Putamen (tissue), 1 donor: ENCODE data around the gene PSPH.
"Not testable (repeated sequence)": the region's sequence is repeated elsewhere in the genome, so short reads cannot be mapped to it uniquely, and the experiment has no call there.

ENCODE experiments used
- DNase-seq: peaks from one replicate; pipeline ENCODE4 v3.0.0-alpha.2; 2016; ENCODE audit warnings: low spot score

Gene PSPH

DNA sequence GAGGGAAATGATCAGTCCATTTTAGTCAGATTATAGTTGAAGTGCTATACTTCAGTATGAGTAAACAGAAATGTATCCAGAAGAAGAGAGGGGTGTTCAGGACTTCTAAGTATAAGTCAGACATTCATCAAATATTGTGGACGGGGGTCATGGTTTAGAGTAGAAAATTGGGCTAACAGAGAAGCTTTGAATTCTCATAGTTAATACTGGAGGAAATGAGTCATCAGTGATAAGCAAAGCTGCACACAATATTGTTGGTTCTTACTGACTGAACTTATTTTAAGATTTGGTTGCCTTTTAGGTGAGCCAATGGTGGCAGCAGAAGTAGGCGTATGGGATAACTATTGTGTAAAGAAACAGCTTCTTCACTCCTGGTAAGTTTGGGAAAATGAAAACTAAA lies 11.1 kb upstream of the PSPH start:
- DNase-seq = no peak

DNA sequence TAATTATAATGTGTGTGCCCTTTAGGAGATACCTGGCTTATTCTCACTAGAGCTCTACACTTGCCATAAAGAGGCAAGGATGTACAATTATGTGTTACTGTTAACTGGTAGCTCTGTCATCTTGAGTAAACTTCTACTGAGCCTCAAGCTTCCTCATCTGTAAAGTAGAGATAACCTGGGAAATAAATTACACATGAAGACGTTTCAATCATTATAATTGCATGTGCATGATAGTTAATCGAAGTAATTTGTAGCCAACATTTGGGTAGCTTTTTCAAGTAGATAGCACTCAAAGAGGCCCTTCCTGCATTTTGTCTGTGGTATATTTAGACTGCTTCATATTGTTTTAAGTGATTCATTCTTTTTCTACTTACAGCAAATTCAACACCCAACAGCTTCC lies 2.7 kb upstream of the PSPH start:
- no peak for DNase-seq

DNA sequence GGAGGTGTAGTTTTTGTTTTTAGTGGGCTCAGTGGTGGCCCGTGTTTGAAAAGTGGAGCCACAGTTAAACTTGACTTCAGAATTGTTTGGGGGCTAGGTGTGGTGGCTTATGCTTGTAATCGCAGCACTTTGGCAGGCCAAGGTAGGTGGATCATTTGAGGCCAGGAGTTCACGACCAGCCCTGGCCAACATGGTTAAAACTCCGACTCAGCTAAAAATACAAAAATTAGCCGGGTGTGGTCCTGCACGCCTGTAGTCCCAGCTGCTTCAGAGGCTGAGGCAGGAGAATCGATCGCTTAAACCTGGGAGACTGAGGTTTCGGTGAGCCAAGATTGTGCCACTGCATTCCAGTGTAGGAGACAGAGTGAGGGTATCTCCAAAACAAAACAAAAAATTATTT lies 2.1 kb upstream of the PSPH start:
- DNase-seq = no peak

DNA sequence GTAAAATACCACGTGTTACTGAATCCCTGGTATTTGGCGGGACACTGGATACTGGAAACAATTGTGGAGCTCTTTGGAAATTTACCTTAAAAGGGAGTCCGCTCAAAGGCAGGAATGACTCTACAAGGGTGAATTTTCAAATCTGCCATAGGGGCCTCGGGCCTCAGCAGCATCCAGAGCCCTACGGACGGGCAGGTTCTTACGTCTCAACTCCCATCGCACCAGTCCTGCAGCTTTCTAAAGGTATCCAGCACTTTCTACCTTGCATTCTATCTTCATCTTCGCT lies 248 bp downstream of the PSPH start:
- DNase-seq = no peak

DNA sequence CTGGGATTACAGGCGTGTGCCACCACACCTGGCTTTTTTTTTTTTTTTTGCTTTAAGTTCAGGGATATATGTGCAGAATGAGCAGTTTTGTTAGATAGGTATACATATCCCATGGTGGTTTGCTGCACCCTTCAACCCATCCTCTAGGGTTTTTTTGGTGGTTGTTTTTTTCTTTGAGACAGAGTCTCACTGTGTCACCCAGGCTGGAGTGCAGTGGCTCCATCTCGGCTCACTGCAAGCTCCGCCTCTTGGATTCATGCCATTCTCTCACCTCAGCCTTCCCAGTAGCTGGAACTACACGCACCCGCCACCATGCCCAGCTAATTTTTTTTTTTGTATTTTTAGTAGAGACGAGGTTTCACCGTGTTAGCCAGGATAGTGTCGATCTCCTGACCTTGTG lies 2.5 kb downstream of the PSPH start:
- not testable (repeated sequence) for DNase-seq

DNA sequence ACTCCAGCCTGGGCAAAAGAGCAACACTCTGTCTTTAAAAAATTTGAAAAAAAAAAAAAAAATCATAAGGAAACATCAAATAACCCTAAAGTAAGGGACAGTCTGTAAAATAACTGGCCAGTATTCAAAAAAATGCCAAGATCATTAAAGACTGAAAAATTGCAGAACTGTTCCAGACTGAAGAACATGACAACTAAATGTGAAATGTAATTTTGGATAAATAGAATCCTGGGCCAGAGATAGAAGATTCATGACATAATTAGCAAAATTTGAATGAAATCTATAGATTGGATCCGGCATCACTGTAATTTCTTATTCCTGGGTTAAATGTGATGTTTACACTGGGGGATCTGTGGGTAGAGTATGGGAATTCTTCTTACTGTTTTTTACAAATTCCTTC lies 3.0 kb downstream of the PSPH start:
- DNase-seq = no peak

DNA sequence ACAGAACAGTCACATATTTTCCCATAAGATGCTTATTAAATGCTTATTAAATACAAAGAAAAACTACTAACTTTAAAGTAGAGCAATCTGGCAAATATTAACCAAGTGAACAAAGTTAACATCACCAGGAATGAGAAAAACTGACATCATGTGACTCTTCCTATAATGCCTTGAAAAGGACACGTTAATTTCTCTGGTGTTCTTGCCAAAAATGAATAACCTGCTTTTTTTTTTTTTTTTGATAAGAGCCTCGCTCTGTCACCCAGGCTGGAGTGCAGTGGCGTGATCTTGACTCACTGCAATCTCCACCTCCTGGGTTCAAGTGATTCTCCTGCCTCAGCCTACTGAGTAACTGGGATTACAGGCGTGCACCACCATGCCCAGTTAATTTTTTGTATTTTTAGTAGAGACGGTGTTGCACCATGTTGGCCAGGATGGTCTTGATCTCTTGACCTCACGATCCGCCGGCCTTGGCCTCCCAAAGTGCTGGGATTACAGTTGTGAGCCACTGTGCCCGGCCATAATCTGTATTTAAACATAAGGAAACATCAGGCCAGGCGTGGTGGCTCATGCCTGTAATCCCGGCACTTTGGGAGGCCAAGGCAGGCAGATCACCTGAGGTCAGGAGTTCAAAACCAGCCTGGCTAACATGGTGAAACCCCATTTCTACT lies 3.7 kb downstream of the PSPH start:
- not testable (repeated sequence) for DNase-seq

DNA sequence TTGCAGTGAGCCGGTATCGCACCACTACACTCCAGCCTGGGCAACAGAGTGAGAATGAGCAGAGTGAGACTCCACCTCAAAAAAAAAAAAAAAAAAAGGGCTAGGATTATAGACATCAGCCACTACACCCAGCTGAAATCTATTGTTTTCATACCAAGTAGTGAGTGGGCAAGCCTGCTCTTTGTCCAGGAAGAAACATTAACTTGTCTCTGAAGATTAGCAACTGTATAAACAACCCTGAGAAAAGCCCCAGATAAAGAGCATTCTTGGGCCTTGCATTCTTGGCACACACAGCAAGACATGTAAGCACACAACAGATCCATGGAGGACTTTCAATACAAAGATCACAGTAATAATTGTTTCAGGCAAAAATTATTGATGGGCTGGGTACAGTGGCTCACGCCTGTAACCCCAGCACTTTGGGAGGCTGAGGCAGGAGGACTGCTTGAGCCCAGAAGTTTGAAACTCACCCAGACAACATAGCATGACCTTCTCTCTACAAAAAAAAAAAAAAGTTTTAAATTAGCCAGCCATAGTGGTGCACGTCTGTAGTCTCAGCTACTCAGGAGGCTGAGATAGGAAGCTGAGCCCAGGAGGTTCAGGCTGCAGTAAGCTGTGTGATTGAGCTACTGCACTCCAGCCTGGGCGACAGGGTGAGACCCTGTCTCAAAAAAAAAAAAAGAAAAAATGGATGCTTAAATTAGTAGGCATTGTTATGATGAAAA lies 4.4 kb downstream of the PSPH start:
- no peak for DNase-seq

DNA sequence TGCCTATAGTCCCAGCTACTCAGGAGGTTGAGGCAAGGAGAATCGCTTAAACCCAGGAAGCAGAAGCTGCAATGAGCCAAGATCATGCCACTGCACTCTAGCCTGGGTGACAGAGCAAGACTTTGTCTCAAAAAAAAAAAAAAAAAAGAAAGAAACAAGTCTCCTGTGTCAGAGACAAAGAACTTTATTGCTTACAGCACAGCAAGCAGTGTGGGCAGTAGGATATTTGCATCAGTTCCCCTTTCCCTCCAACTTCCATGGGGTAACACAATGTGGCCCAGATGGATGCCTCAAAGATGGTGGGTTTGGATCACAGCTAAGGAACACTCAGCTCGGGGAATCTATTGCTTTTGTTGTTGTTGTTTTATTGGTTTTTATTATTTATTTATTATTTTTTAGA lies 5.5 kb downstream of the PSPH start:
- not testable (repeated sequence) for DNase-seq

DNA sequence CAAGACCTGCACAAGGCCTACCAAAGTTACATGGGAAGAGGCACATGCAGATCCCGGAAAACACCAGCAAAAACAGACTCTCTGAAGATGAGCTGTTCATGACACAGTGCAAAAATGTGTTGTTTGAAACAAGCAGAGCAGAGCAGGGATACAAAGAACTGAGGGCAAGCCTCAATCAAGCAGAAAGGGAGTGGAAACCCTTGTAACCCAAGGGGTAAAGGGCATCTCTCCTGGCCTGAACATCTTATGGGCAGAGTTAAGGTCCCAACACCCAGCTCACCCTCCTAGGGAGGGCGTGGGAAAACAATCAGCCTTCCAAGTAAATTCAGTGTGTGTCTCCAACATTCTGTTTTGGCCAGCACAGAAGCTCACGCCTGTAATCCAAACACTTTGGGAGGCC lies 10.5 kb downstream of the PSPH start:
- DNase-seq = no peak

DNA sequence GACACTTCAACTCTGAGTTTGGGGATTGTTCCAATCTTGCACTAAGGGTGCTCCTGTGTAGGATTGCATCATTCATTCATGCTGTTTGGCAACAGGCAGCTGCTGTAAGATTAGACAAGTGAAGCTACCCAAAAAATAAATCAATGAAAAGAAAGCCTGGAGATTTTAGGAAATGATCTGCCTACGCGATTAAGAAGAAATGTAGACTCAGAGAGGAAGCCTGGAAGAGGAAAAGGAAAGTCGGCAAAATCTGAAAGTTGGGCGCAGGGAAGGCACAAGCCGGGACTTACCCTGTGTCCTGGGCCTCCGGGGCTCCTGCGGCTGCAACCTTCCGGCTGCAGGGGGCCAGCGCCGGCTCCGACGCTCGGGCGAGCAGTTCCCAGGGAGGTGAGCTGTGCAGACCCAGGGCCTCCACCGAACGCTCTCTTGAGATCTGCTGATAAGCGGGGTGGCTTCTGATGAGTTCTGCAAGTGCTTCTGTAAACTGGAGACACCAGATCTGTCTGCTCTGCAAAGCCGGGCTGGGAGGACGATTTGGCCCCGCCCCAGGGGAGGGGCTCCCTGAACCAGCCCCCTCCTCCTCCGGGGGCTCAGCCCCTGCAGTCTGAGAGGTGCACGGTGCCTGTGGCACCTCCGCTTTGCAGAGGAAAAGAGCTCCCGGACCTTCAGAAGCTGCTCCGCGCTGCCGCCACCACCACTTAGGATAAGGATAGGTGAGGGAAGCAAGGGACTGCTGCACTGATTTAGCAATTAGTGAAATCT lies 17.4 kb downstream of the PSPH start:
- peak; percentile 70 for DNase-seq

DNA sequence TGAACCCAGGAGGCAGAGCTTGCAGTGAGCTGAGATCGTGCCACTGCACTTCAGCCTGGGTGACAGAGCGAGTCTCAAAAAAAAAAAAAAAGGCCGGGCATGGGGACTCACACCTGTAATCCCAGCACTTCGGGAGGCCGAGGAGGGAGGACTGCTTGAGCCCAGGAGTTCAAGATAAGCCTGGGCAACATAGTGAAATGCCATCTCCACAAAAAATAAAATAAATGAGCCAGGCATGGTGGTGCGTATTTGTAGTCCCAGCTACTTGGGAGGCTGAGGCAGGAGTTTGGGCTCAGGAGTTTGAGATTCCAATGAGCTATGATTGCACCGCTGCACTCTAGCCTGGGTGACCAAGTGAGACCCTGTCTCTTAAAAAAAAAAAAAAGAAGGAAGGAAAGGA lies 18.7 kb downstream of the PSPH start:
- not testable (repeated sequence) for DNase-seq

DNA sequence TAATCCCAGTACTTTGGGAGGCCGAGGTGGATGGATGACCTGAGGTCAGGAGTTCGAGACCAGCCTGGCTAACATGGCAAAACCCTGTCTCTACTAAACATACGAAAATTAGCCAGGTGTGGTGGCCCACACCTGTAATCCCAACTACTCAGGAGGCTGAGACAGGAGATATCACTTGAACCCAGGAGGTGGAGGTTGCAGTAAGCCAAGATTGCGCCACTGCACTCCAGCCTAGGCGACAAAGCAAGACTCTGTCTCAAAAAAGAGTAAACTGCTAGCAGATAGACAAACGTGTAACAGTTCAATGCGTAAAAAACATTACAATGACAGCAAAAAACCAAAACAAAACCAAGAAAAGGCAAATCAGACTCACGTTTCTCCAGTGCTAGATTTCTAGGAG lies 19.7 kb downstream of the PSPH start:
- DNase-seq = not testable (repeated sequence)

DNA sequence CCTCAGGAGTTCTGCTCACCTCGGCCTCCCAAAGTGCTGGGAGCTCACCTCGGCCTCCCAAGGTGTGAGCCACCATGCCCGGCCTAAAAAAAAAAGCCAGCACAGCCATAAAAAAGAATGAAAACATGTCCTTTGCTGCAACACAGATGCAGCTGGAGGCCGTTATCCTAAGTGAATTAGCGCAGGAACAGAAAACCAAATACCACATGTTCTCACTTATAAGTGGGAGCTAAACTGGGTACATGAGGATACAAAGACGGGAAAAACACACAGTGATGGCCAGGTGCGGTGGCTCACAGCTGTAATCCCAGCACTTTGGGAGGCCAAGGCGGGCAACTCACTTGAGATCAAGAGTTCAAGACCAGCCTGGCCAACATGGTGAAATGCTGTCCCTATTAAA lies 20.9 kb downstream of the PSPH start:
- no peak for DNase-seq

DNA sequence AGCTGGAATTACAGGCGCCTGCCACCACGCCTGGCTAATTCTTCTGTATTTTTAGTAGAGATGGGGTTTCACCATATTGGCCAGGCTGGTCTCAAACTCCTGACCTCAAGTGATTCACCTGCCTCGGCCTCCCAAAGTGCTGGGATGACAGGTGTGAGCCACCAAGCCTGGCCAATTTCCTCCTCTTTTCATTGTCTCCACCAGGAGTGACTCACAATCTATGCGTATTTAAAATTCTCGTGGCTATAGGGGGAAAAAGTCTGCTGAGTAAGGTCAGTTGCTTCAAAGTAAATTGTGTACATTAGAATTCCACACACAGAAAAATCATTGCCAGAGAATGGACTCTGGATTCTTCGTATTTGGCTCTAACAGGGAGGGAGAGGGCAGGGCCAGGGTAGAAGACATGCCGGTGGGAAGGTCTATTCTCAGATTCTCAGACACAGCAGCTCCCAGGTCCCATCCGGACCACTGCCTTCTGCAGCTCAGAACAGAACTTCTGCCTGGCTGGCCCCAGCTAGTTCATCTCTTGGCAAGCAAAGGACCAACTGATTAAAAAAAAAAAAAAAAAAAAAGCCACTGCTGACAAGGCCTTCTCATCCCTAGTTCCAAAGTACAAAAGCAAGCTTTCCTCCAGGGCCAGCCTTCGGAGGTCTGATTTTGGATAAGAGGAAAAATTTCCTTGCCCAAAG lies 22.2 kb downstream of the PSPH start:
- no peak for DNase-seq

DNA sequence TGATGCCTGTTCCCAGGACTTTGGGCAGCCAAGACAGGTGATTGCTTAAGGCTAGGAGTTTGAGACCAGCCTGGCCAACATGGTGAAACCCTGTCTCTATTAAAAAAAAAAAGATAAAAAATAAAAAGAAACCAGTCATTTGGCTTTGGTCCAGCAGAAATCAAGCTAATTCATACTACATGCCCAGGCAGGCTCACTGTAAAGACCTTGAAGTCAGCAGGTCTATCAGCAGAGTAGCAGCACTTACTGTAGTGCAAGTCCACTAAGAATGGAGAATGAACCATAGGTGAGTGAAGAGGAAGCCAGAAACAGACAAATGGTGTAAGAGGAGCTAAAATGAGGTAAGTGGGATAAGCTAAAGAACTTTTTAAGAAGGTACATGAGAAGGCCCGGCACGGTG lies 24.7 kb downstream of the PSPH start:
- no peak for DNase-seq

DNA sequence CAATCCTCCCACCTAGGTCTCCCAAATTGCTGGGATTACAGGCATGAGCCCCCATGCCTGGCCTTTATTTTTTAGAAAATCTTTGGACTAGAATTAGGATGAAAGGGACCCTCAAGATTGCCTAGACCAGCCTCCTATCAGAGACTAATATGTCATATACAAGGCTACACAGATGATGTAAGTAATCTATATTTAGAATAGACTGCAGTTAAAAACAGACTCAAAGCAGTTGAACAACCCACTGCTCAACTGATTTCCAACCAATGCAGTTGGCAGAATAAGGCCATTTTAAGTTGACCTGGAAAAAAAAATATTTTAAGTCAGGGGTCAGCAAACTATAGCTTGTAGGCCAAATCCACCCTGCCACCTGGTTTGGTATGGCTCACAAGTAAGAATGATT lies 27.7 kb downstream of the PSPH start:
- DNase-seq = no peak

DNA sequence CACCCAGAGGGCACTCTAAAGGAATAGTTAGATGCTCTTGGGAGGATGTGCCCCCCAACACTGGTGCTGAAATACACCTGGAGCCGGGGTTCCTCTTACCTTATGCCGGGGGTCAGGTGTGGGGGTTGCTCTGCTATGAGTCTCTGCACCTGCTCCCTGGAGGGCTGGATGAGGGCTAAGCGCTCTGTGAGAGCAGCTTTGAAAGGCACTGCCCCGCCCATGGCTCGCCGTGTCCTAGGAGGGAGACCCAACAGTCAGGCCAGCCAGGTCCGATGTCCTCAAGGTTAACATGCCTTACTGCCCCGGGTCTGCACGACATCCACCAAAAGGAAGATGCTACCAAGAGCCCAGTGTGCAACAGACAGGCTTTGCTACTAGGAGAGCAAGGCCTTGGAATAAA lies 31.7 kb downstream of the PSPH start:
- DNase-seq = no peak

DNA sequence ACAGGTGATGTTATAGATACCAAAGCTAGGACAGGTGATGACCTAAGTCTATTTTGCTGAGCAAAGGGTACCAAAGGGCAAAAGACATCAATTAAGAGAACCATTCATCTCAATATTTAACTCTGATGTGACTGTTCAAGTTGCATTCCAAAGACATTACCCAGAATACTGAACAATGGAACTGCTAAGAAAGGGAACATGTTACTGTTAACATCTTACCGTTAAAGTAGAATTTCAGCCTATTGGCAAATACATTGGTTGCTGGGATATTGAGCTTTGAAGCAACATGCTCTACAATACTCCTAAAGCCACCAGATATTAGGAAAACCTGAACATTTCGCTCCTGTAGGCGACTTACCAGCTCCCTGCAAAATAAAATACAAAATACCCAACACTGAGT lies 34.2 kb downstream of the PSPH start:
- not testable (repeated sequence) for DNase-seq

DNA sequence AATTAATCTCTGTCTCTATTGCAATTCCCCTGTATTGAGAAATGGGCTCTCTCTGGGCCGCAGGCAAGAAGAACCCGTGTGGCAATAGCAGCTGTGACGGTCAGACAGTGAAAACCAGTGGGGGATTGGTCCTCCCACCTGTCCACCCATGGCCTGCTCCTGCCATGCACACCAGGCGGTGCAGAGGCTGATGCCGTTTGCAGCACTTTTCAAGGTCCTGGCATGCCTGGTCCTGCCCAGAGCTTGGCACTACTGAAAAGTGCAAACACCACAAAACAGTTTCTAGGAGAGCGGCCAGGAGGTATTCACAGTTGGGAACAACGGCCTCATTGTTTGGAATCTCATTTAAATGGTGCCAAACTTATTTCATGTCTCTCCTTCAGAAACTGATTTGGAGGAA lies 41.5 kb downstream of the PSPH start:
- DNase-seq = peak; percentile 84

DNA sequence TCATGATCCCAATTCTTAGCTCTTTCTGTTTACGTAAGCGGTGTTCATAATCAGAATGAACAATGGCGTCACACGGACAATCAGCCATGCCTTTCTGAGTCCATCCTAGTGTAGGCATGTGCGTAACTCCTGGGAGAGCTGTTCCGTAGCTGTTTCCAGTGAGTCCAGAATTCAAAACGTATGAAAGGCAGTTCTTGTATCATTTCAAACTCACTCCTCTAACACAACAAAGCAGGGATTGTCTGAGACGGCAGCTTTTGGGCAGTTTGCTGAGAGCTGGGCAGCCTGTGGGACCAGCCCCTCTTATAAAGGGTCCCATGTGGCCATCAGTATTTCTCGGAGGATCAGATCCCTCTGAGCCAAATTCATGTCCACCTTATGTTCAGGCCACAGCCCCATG lies 43.4 kb downstream of the PSPH start:
- DNase-seq = peak; percentile 65

DNA sequence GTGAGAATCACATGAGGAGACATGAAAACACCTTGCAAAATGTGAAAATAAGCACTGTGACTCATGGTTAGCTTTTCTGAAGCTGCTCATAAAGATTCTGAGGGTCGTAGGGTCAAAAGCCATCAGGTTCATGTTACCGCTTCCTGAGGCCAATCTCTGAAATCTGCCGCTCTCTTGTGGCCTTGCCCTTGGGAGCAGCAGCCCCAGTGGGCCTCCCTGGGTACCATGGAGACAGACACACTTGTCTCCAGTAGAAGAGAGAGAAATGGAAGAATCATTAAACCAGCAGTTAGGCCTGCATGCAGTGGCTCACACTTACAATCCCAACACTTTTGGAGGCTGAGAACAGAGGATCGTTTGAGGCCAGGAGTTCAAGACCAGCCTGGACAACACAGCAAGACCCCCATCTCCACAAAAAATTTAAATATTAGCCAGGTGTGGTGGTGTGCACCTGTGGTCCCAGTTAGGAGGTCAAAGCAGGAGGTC lies 44.0 kb downstream of the PSPH start:
- DNase-seq = no peak

DNA sequence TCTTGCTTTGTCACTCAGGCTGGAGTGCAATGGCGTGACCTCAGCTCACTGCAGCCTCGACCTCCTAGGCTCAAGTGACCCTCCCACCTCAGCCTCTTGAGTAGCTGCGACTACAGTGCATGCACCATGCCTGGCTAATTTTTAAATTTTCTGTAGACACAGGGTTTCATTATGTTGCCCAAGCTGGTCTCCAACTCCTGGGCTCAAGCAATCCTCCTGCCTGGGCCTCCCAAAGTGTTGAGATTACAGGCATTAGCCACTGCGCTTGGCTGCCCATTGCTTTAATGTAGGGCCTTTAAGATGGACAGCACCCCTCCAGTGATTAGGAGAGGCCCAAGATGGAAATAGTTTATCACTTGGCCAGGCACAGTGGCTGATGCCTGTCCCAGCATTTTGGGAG lies 47.5 kb downstream of the PSPH start:
- DNase-seq = no peak
